Erythroblast (primary cell): ENCODE data around the gene MLXIPL.

Source experiments
- GATA1 ChIP-seq: IDR thresholded peaks from 2 replicates; pipeline ENCODE4 v1.6.1; 2011; ENCODE audit warnings: low read depth, mild to moderate bottlenecking, control low read depth, low read length, moderate library complexity
- POLR2A ChIP-seq: IDR thresholded peaks from 2 replicates; pipeline ENCODE4 v1.6.1; 2011; ENCODE audit warnings: mild to moderate bottlenecking, low read length

DNA sequence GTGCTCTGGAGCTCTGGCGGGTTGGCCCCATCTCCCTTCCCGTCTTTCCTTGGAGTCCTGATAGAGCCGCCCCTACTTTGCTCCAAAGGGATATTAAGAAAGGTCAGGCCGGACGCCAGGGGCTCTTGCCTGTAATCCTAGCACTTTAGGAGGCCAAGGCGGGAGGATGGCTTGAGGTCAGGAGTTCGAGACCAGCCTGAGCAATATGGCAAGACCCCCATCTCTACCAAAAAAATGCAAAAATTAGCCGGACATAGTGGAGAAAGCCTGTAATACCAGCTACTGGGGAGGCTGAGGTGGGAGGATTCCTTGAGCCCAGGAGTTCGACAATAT is 313 bp upstream of the MLXIPL start:
- TF ChIP-seq POLR2A, result no peak
- TF ChIP-seq GATA1, result no peak
